Uterus (tissue), 4 donors: ENCODE data around the gene ZDHHC11. TPM values are rescaled to one million over a fixed set of nuclear protein-coding genes. Genes with fewer than 3 reads are reported as not detected.

ENCODE experiments used
- DNase-seq, 2 donors: peaks; one replicate each; pipeline ENCODE4 v3.0.0-alpha.2; 2019 to 2020
- H3K27ac ChIP-seq, 2 donors: fragments of 200-600 bp; sonication (generic); 1 replicate in 1 of 2; 2 replicates in 1 of 2; pipeline ENCODE4 v1.5.1; 2016 to 2018
- H3K27me3 ChIP-seq, 2 donors: fragments of 200-600 bp; sonication (generic); one replicate each; pipeline ENCODE4 v1.5.1; 2018 to 2019; ENCODE audit warnings: control low read depth in 1 of 2
- H3K36me3 ChIP-seq, 2 donors: fragments of 200-600 bp; sonication (generic); one replicate each; pipeline ENCODE4 v1.5.1; 2019; ENCODE audit warnings: control low read depth in 1 of 2
- H3K4me1 ChIP-seq, 2 donors: fragments of 200-600 bp; sonication (generic); one replicate each; pipeline ENCODE4 v1.5.1; 2018 to 2019; ENCODE audit warnings: control low read depth in 1 of 2
- H3K4me3 ChIP-seq, 2 donors: fragments of 200-600 bp; sonication (generic); 1 replicate in 1 of 2; 2 replicates in 1 of 2; pipeline ENCODE4 v1.5.1; 2018 to 2019; ENCODE audit warnings: mild to moderate bottlenecking in 1 of 2
- H3K9me3 ChIP-seq, 2 donors: fragments of 200-600 bp; sonication (generic); one replicate each; pipeline ENCODE4 v1.5.1; 2019; ENCODE audit warnings: control low read depth in 1 of 2
- CTCF ChIP-seq, 4 experiments: fragments of 200-600 bp in 2 of 4; fragments of 450-650 bp in 2 of 4; sonication (generic) in 2 of 4; IDR thresholded peaks; one replicate each; pipeline ENCODE4 v1.5.1; 2016 to 2019; ENCODE audit warnings: antibody characterized with exemption in 4 of 4, mild to moderate bottlenecking in 2 of 4, moderate library complexity in 1 of 4
- POLR2A ChIP-seq, 2 donors: fragments of 450-650 bp; IDR thresholded peaks; one replicate each; pipeline ENCODE4 v1.6.1; 2016; ENCODE audit warnings: antibody characterized with exemption in 2 of 2, mild to moderate bottlenecking in 1 of 2, moderate library complexity in 1 of 2
- intact Hi-C: fragments of 100-400 bp; cut with DNase I; formaldehyde crosslinking; loops from one replicate; pipeline ENCODE4 v1.15.1; 2023; ENCODE audit warnings: low total_unique reads
- total RNA-seq, 4 donors: library from RNA; depleted of rRNA in 3 of 4; stranded (reverse); fragments of >200 nt in 3 of 4; gene quantifications; one replicate each; pipeline versions ENCODE4 v1.1.0 to v1.2.4, GENCODE V29; 2014 to 2023
- donor health status: DM: yes; HTN: yes; CAD: no.

ZDHHC11 gene
- total RNA-seq, 4 donors from 2014 or later: 1.8 to 14.4 (median 8.2) TPM; not detected in 1

DNA sequence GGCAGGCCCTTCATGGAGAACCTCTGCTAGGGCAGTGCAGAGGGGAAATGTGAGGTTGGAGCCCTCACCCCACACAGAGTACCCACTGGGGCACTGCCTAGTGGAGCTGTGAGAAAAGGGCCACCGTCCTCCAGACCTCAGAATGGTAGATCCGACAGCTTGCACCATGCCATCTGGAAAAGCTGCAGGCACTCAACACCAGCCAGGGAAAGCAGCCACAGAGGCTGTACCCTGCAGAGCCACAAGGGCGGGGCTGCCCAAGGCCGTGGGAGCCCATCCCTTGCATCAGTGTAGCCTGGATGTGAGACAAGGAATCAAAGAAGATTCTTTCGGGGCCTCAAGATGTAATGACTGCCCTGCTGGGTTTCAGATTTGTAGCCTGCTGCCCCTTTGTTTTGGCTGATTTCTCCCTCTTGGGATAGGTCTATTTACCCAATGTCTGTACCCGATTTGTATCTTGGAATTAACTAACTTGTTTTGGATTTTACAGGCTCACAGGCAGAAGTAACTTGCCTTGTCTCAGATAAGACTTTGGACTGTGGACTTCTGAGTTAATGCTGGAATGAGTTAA is 16.6 kb upstream of the ZDHHC11 start:
- H3K27me3 ChIP-seq: no peaks in the 10 kb centered on the region
- no peak overlapping the region for H3K27ac ChIP-seq
- TF ChIP-seq POLR2A (IDR thresholded peaks at IDR 0.05) (no peak), CTCF (IDR thresholded peaks at IDR 0.05) (no peak)
- no peaks in the 10 kb centered on the region for H3K36me3 ChIP-seq
- H3K9me3 ChIP-seq: no peaks in the 10 kb centered on the region
- DNase-seq: no peak
- H3K4me3 ChIP-seq: no peak overlapping the region
- H3K4me1 ChIP-seq: no peaks in the 10 kb centered on the region
- intact Hi-C loops: no loop called here

GRCh38 chr5:865771-866170 is 15.0 kb upstream of the ZDHHC11 start:
- Histone ChIP-seq H3K36me3 (no peaks in the 10 kb centered on the region), H3K9me3 (no peaks in the 10 kb centered on the region), H3K27me3 (no peaks in the 10 kb centered on the region), H3K4me1 (no peaks in the 10 kb centered on the region), H3K27ac (no peak overlapping the region), H3K4me3 (no peak overlapping the region)
- DNase-seq: no peak
- no peak for TF ChIP-seq CTCF (IDR thresholded peaks at IDR 0.05)
- no peak for TF ChIP-seq POLR2A (IDR thresholded peaks at IDR 0.05)
- intact Hi-C loops: no loop called here

DNA sequence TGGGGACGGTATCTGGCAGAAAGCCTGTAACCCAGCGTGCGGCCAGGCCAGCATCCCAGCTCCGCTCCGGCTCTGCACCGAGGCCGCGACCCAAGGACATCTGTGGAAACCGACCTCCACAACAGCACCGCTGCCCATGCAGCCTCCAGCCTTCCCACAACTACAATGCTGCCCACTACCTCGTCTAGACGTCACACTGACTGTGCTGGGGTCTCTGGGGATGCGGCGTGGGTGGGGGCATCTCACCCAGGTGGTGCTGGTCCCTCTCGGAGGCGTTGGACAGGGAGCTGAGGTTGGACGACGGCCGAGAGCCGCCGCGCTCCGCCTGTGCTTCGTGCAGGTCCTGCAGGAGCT is 14.4 kb upstream of the ZDHHC11 start:
- H3K4me3 ChIP-seq: no peak overlapping the region
- no peaks in the 10 kb centered on the region for H3K9me3 ChIP-seq
- intact Hi-C loops: no loop called here
- no peaks in the 10 kb centered on the region for H3K27me3 ChIP-seq
- no peak for DNase-seq
- TF ChIP-seq POLR2A (IDR thresholded peaks at IDR 0.05): no peak
- TF ChIP-seq CTCF (IDR thresholded peaks at IDR 0.05): no peak
- no peaks in the 10 kb centered on the region for H3K36me3 ChIP-seq
- peak overlapping the region in 1 of 2 donors; percentile 19 for H3K27ac ChIP-seq
- no peaks in the 10 kb centered on the region for H3K4me1 ChIP-seq

- no peak for DNase-seq
- intact Hi-C loops: no loop called here
- H3K4me3 ChIP-seq: no peak overlapping the region
- H3K36me3 ChIP-seq: no peaks in the 10 kb centered on the region
- peak overlapping the region in 1 of 2 donors; percentile 19 for H3K27ac ChIP-seq
- no peaks in the 10 kb centered on the region for H3K4me1 ChIP-seq
- no peaks in the 10 kb centered on the region for H3K27me3 ChIP-seq
- TF ChIP-seq CTCF (IDR thresholded peaks at IDR 0.05): no peak
- no peak for TF ChIP-seq POLR2A (IDR thresholded peaks at IDR 0.05)
- H3K9me3 ChIP-seq: no peaks in the 10 kb centered on the region
These were observed 13.8 kb upstream of the ZDHHC11 start for GRCh38 chr5:864492-865167.

DNA sequence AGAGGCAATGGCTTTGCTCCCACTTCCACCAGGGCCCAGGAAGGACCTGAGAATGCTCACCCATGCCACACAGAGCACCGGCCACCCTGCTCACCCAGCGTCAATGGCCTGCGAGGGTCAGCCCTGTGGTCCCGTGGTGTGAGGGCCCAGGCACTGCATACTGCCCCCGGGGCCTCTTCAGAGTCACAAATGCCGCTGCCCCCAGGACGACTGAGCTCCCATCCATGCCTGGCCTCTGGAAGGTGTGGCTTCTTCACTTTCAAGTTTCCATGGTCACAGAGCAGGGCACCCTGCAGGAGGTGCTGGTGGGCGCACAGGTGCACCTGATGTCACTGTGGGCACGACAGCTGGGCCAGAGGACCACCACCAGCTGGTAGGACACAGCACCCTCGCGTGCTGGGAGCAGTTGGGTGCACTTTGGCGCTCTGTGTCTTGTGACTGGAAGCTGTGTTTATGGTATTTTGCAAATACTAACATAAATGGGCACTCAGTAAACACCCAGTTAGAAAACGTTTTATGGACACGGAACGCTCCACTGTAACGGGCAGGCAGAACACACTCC is 12.5 kb upstream of the ZDHHC11 start:
- Histone ChIP-seq H3K4me1 (no peaks in the 10 kb centered on the region), H3K36me3 (no peaks in the 10 kb centered on the region), H3K27ac (no peak overlapping the region), H3K4me3 (no peak overlapping the region), H3K9me3 (no peaks in the 10 kb centered on the region), H3K27me3 (no peaks in the 10 kb centered on the region)
- TF ChIP-seq POLR2A (IDR thresholded peaks at IDR 0.05): no peak
- TF ChIP-seq CTCF (IDR thresholded peaks at IDR 0.05): no peak
- intact Hi-C loops: no loop called here
- DNase-seq: no peak
